H9 (cell line): ENCODE data around the gene NFIX. TPM values are rescaled to one million over a fixed set of nuclear protein-coding genes. Genes with fewer than 3 reads are reported as not detected.

Source experiments
- DNase-seq: peaks from one replicate; pipeline ENCODE4 v3.0.0-alpha.2; 2017
- H2AFZ ChIP-seq: one replicate; pipeline ENCODE4 v1.6.1; 2013; ENCODE audit warnings: mild to moderate bottlenecking, low read length, control low read depth, moderate library complexity
- H2AK5ac ChIP-seq: 2 replicates; pipeline ENCODE4 v1.6.1; 2013; ENCODE audit warnings: low read length, control low read depth, mixed read lengths; ENCODE audit not compliant: insufficient read length
- H2BK120ac ChIP-seq: one replicate; pipeline ENCODE4 v1.6.1; 2013; ENCODE audit warnings: low read depth, mild to moderate bottlenecking, low read length, control low read depth, inconsistent platforms; ENCODE audit not compliant: poor library complexity, severe bottlenecking
- H2BK12ac ChIP-seq: 2 replicates; pipeline ENCODE4 v1.6.1; 2013; ENCODE audit warnings: low read length, control low read depth, mixed read lengths, low read depth; ENCODE audit not compliant: insufficient read length
- H2BK15ac ChIP-seq: 2 replicates; pipeline ENCODE4 v1.6.1; 2013; ENCODE audit warnings: low read depth, low read length, control low read depth
- H2BK20ac ChIP-seq: one replicate; pipeline ENCODE4 v1.6.1; 2013; ENCODE audit warnings: low read depth, mild to moderate bottlenecking, low read length, control low read depth, inconsistent platforms; ENCODE audit not compliant: poor library complexity, severe bottlenecking
- H2BK5ac ChIP-seq: 2 replicates; pipeline ENCODE4 v1.6.1; 2013; ENCODE audit warnings: low read length, control low read depth, mixed read lengths; ENCODE audit not compliant: insufficient read length
- H3K14ac ChIP-seq: 2 replicates; pipeline ENCODE4 v1.6.1; 2013; ENCODE audit warnings: low read length, control low read depth; ENCODE audit not compliant: insufficient read depth
- H3K18ac ChIP-seq: 2 replicates; pipeline ENCODE4 v1.6.1; 2013; ENCODE audit warnings: low read depth, mild to moderate bottlenecking, mixed read lengths, low read length, control low read depth; ENCODE audit not compliant: insufficient read length
- H3K23ac ChIP-seq: 2 replicates; pipeline ENCODE4 v1.6.1; 2013; ENCODE audit warnings: low read length, control low read depth, mixed read lengths, low read depth; ENCODE audit not compliant: insufficient read length
- H3K23me2 ChIP-seq: 2 replicates; pipeline ENCODE4 v1.6.1; 2013; ENCODE audit warnings: low read depth, mild to moderate bottlenecking, mixed read lengths, low read length, control low read depth; ENCODE audit not compliant: insufficient read length, poor library complexity, severe bottlenecking
- H3K27ac ChIP-seq: 2 replicates; pipeline ENCODE4 v1.5.1; 2013; ENCODE audit warnings: low read length, control low read depth, mixed read lengths, low read depth; ENCODE audit not compliant: insufficient read length
- H3K27me3 ChIP-seq: 2 replicates; pipeline ENCODE4 v1.6.1; 2013; ENCODE audit warnings: low read length, control low read depth, inconsistent platforms; ENCODE audit not compliant: insufficient read depth
- H3K4ac ChIP-seq: 2 replicates; pipeline ENCODE4 v1.6.1; 2013; ENCODE audit warnings: low read depth, mild to moderate bottlenecking, control low read depth, inconsistent platforms, low read length, moderate library complexity
- H3K4me1 ChIP-seq: 2 replicates; pipeline ENCODE4 v1.6.1; 2013; ENCODE audit warnings: low read length, control low read depth, inconsistent platforms; ENCODE audit not compliant: insufficient read depth
- H3K4me2 ChIP-seq: 2 replicates; pipeline ENCODE4 v1.6.1; 2013; ENCODE audit warnings: low read length, control low read depth, mixed read lengths; ENCODE audit not compliant: insufficient read length, insufficient read depth
- H3K56ac ChIP-seq: 2 replicates; pipeline ENCODE4 v1.6.1; 2013; ENCODE audit warnings: low read depth, mild to moderate bottlenecking, mixed read lengths, low read length, control low read depth; ENCODE audit not compliant: insufficient read length
- H3K79me1 ChIP-seq: 2 replicates; pipeline ENCODE4 v1.6.1; 2013; ENCODE audit warnings: low read depth, mild to moderate bottlenecking, moderate library complexity, low read length, control low read depth, inconsistent platforms; ENCODE audit not compliant: insufficient read depth, poor library complexity, severe bottlenecking
- H3K79me2 ChIP-seq: 2 replicates; pipeline ENCODE4 v1.6.1; 2013; ENCODE audit warnings: low read length, control low read depth, inconsistent platforms; ENCODE audit not compliant: insufficient read depth
- H3K9ac ChIP-seq: 2 replicates; pipeline ENCODE4 v1.6.1; 2013; ENCODE audit warnings: low read length, control low read depth, mixed read lengths; ENCODE audit not compliant: insufficient read length; ENCODE audit errors: extremely low read depth
- H3K9me3 ChIP-seq: one replicate; pipeline ENCODE4 v1.6.1; 2013; ENCODE audit warnings: low read depth, low read length, inconsistent platforms; ENCODE audit not compliant: control insufficient read depth
- H3T11ph ChIP-seq: one replicate; pipeline ENCODE4 v1.6.1; 2013; ENCODE audit warnings: mild to moderate bottlenecking, low read length, control low read depth, inconsistent platforms
- H4K20me1 ChIP-seq: one replicate; pipeline ENCODE4 v1.6.1; 2013; ENCODE audit not compliant: control insufficient read depth, insufficient read length, insufficient read depth
- H4K5ac ChIP-seq: 2 replicates; pipeline ENCODE4 v1.6.1; 2013; ENCODE audit warnings: low read depth, mild to moderate bottlenecking, mixed read lengths, low read length, control low read depth; ENCODE audit not compliant: insufficient read length
- H4K8ac ChIP-seq: replicated peaks from 2 replicates; pipeline ENCODE4 v1.6.1; 2013; ENCODE audit warnings: low read length, control low read depth, mixed read lengths, low read depth; ENCODE audit not compliant: insufficient read length
- H4K91ac ChIP-seq: 2 replicates; pipeline ENCODE4 v1.6.1; 2013; ENCODE audit warnings: low read depth, mild to moderate bottlenecking, moderate library complexity, mixed read lengths, low read length, control low read depth; ENCODE audit not compliant: insufficient read length
- H3K27ac Mint-ChIP-seq, 3 experiments: 2 replicates in 2 of 3; 3 replicates in 1 of 3; pipeline ENCODE4 v1.8.0; 2020 to 2021; ENCODE audit warnings: mixed read lengths in 3 of 3, mild to moderate bottlenecking in 1 of 3, moderate library complexity in 1 of 3
- H3K27me3 Mint-ChIP-seq: 2 replicates; pipeline ENCODE4 v1.8.0; 2021; ENCODE audit warnings: low read depth, mild to moderate bottlenecking, moderate library complexity, mixed read lengths
- H3K36me3 Mint-ChIP-seq, 3 experiments: 2 replicates in 2 of 3; 3 replicates in 1 of 3; pipeline ENCODE4 v1.8.0; 2020 to 2021; ENCODE audit warnings: low read depth in 3 of 3, mixed read lengths in 3 of 3; ENCODE audit not compliant: insufficient read depth in 1 of 3
- H3K4me1 Mint-ChIP-seq, 2 experiments: 2 replicates each; pipeline ENCODE4 v1.8.0; 2020; ENCODE audit warnings: mixed read lengths in 2 of 2
- H3K4me3 Mint-ChIP-seq, 2 experiments: 2 replicates in 1 of 2; 3 replicates in 1 of 2; pipeline ENCODE4 v1.8.0; 2020 to 2021; ENCODE audit warnings: mild to moderate bottlenecking in 2 of 2, mixed read lengths in 2 of 2, moderate library complexity in 1 of 2
- H3K9me3 Mint-ChIP-seq, 2 experiments: 2 replicates in 1 of 2; 3 replicates in 1 of 2; pipeline ENCODE4 v1.8.0; 2020; ENCODE audit warnings: mild to moderate bottlenecking in 2 of 2, mixed read lengths in 2 of 2, moderate library complexity in 1 of 2
- CTCF ChIP-seq: fragments of 200-600 bp; sonication (generic); conservative IDR thresholded peaks from 3 replicates; pipeline ENCODE4 v1.8.0; 2021; ENCODE audit warnings: antibody characterized with exemption, mild to moderate bottlenecking
- WGBS: extraction: QIAGEN DNeasy Blood & Tissue Kit; methylation state at CpG from one replicate; pipeline ENCODE4 v1.1.7; 2013; ENCODE audit warnings: missing lambda C conversion rate, low lambda C conversion rate, mixed read lengths; ENCODE audit not compliant: insufficient read length; ENCODE audit errors: extremely low coverage; 5-methylcytosine and 5-hydroxymethylcytosine counted together
- total RNA-seq: library from RNA; stranded (reverse); gene quantifications from 2 replicates; pipeline ENCODE4 v1.2.1, GENCODE V29; 2021

Gene NFIX
- total RNA-seq, 1 experiment from 2014 or later: 0.31 TPM

- Histone ChIP-seq H4K5ac (no peak overlapping the region), H4K20me1 (no peaks in the 10 kb centered on the region), H2BK15ac (no peak overlapping the region), H3K4me1 (peaks cover 5% of the 10 kb centered on the region; the same call in 1 of the 2 replicates), H3K4ac (no peak overlapping the region), H3K27ac (no peak overlapping the region), H3K23me2 (peaks cover 2% of the 10 kb centered on the region), H2BK12ac (no peak overlapping the region), H4K8ac (no peak overlapping the region), H3K79me1 (no peaks in the 10 kb centered on the region), H3K14ac (no peak overlapping the region), H3K9ac (no peak overlapping the region), H3K18ac (no peak overlapping the region), H2BK5ac (no peak overlapping the region), H3K4me2 (no peak overlapping the region), H4K91ac (no peak overlapping the region), H2BK20ac (no peak overlapping the region), H2BK120ac (no peak overlapping the region), H3K27me3 (no peaks in the 10 kb centered on the region; the same call in 1 of the 2 replicates), H3T11ph (no peak overlapping the region), H2AFZ (no peak overlapping the region), H3K23ac (no peak overlapping the region), H2AK5ac (no peak overlapping the region), H3K79me2 (no peaks in the 10 kb centered on the region), H3K56ac (no peak overlapping the region), H3K9me3 (no peaks in the 10 kb centered on the region)
- no peak overlapping the region for H3K4me3 Mint-ChIP-seq
- H3K4me1 Mint-ChIP-seq: peaks cover 15 to 43% of the 10 kb centered on the region in 2 experiments
- no peaks in the 10 kb centered on the region for H3K9me3 Mint-ChIP-seq
- H3K27ac Mint-ChIP-seq: no peak overlapping the region
- no CpG with 5 or more reads among the region's 2 CpGs for WGBS
- DNase-seq: no peak
- no peaks in the 10 kb centered on the region for H3K36me3 Mint-ChIP-seq
- no peak for TF ChIP-seq CTCF
- H3K27me3 Mint-ChIP-seq: peaks cover 58% of the 10 kb centered on the region
Measured at GRCh38 chr19:13086341-13086740, 91.1 kb downstream of the NFIX start.
